K562 (cell line): Measurements from ENCODE around the gene PARP1. TPM values are rescaled to one million over a fixed set of nuclear protein-coding genes. Genes with fewer than 3 reads are reported as not detected.

Experiments used
- ATAC-seq: fragments of 200-7000 bp; cut with Tn5 transposase; 3 replicates; pipeline ENCODE4 v1.9.1; 2020; ENCODE audit warnings: moderate library complexity
- BruUV-seq: library from RNA; stranded (reverse); fragments of 400-500 nt; replicated peaks from 2 replicates; lab custom pipeline; 2021; lab: Mats Ljungman, UMichigan
- CTCF ChIA-PET: fragments of 300-600 bp; formaldehyde crosslinking; extraction: SDS; loops from one replicate; lab custom pipeline; 2021; ENCODE audit warnings: low intra/inter-chr PET ratio; lab: Yijun Ruan, JAX
- POLR2A ChIA-PET: fragments of 300-600, 350-650 bp; sonication (Branson Sonifier 250); formaldehyde crosslinking; extraction: SDS; loops from one replicate; lab custom pipeline; 2021; ENCODE audit warnings: antibody characterized with exemption, inconsistent platforms; lab: Yijun Ruan, JAX
- DNase-seq, 4 experiments: peaks; one replicate each; pipeline versions ENCODE4 v3.0.0 to v3.0.0-alpha.2; 2011 to 2018; ENCODE audit warnings: low spot score in 3 of 4, mixed read lengths in 3 of 4; ENCODE audit errors: extremely low read depth in 1 of 4
- FAIRE-seq: peaks from 2 replicates; lab custom pipeline; 2011; peaks lifted over from hg19 to GRCh38; lab: Jason Lieb, UNC
- H2AFZ ChIP-seq: 2 replicates; pipeline ENCODE4 v1.6.0; 2011; ENCODE audit warnings: low read depth, low read length, control low read depth, inconsistent platforms
- H3K27ac ChIP-seq: fragments of 200-600 bp; 3 replicates; pipeline ENCODE4 v1.8.0; 2011; ENCODE audit warnings: low read depth, mild to moderate bottlenecking, control low read depth, inconsistent platforms, low read length, moderate library complexity, mixed read lengths; ENCODE audit errors: extremely low read depth
- H3K27me3 ChIP-seq, 2 experiments: fragments of 300-600 bp in 1 of 2; 2 replicates in 1 of 2; 3 replicates in 1 of 2; pipeline versions ENCODE4 v1.6.0 to v1.8.0; 2011; ENCODE audit warnings: inconsistent platforms in 2 of 2, low read length in 2 of 2, mild to moderate bottlenecking in 1 of 2, mixed read lengths in 1 of 2, moderate library complexity in 1 of 2; ENCODE audit not compliant: control insufficient read depth in 2 of 2, insufficient read depth in 2 of 2
- H3K36me3 ChIP-seq: fragments of 300-600 bp; 3 replicates; pipeline ENCODE4 v1.8.0; 2011; ENCODE audit warnings: mild to moderate bottlenecking, low read length, inconsistent platforms; ENCODE audit not compliant: control insufficient read depth, insufficient read depth
- H3K4me1 ChIP-seq, 2 experiments: fragments of 200-600 bp in 1 of 2; replicated peaks in 1 of 2; 2 replicates in 1 of 2; 3 replicates in 1 of 2; pipeline versions ENCODE4 v1.5.1 to v1.8.0; 2011; ENCODE audit warnings: inconsistent platforms in 2 of 2, low read length in 2 of 2, mild to moderate bottlenecking in 1 of 2, mixed read lengths in 1 of 2, moderate library complexity in 1 of 2; ENCODE audit not compliant: control insufficient read depth in 2 of 2, insufficient read depth in 2 of 2
- H3K4me2 ChIP-seq: 2 replicates; pipeline ENCODE4 v1.6.1; 2011; ENCODE audit warnings: low read length, control low read depth, inconsistent platforms, mixed read lengths; ENCODE audit not compliant: insufficient read depth
- H3K4me3 ChIP-seq: fragments of 200-600 bp; sonication (generic), shearing (Covaris generic); 2 replicates; pipeline ENCODE4 v1.5.1; 2016; ENCODE audit warnings: control low read depth, inconsistent platforms
- H3K79me2 ChIP-seq: fragments of 200-600 bp; 3 replicates; pipeline ENCODE4 v1.8.0; 2011; ENCODE audit warnings: low read length, inconsistent platforms; ENCODE audit not compliant: control insufficient read depth, insufficient read depth
- H3K9ac ChIP-seq, 2 experiments: 2 replicates each; pipeline versions ENCODE4 v1.6.0 to v1.6.1; 2011; ENCODE audit warnings: low read depth in 2 of 2, low read length in 2 of 2, control low read depth in 1 of 2, inconsistent platforms in 1 of 2, mild to moderate bottlenecking in 1 of 2, mixed read lengths in 1 of 2; ENCODE audit not compliant: insufficient read depth in 1 of 2
- H3K9me1 ChIP-seq: one replicate; pipeline ENCODE4 v1.6.0; 2011; ENCODE audit warnings: inconsistent platforms, mild to moderate bottlenecking, low read length, moderate library complexity; ENCODE audit not compliant: control insufficient read depth, insufficient read depth
- H3K9me3 ChIP-seq: replicated peaks from 2 replicates; pipeline ENCODE4 v1.5.1; 2011; ENCODE audit warnings: low read depth, low read length, inconsistent platforms; ENCODE audit not compliant: control insufficient read depth, insufficient read depth
- H4K20me1 ChIP-seq: replicated peaks from 2 replicates; pipeline ENCODE4 v1.6.1; 2011; ENCODE audit warnings: low read length, inconsistent platforms, mixed read lengths; ENCODE audit not compliant: control insufficient read depth, insufficient read depth
- HEY1 ChIP-seq: fragments of 250-450 bp; sonication (Bioruptor Pico); IDR thresholded peaks from 2 replicates; pipeline ENCODE4 v1.5.0; 2020; ENCODE audit warnings: mild to moderate bottlenecking, moderate library complexity, borderline replicate concordance
- NFIC ChIP-seq: fragments of 450-650 bp; IDR thresholded peaks from 2 replicates; pipeline ENCODE4 v1.6.1; 2017; ENCODE audit warnings: mild to moderate bottlenecking, inconsistent platforms
- NFIX ChIP-seq: fragments of 250-450 bp; sonication (Bioruptor Pico); IDR thresholded peaks from 2 replicates; pipeline ENCODE4 v1.4.0; 2020; ENCODE audit warnings: low read depth, mild to moderate bottlenecking, moderate library complexity
- RFX1 ChIP-seq: fragments of 450-650 bp; IDR thresholded peaks from 2 replicates; pipeline ENCODE4 v1.6.1; 2016; ENCODE audit warnings: mild to moderate bottlenecking, moderate library complexity
- TSC22D4 ChIP-seq: fragments of 450-650 bp; IDR thresholded peaks from 2 replicates; pipeline ENCODE4 v1.6.1; 2016; ENCODE audit warnings: missing genetic modification characterization, missing biosample characterization, control low read depth
- WGBS: fragments of 100-300 bp; shearing (Covaris generic); methylation state at CpG from one replicate; pipeline ENCODE4 v1.1.6; 2016; ENCODE audit warnings: low coverage, mixed read lengths; ENCODE audit not compliant: insufficient coverage; ENCODE audit errors: missing lambda C conversion rate; 5-methylcytosine and 5-hydroxymethylcytosine counted together
- in situ Hi-C: fragments of 300-500 bp; cut with MboI; formaldehyde crosslinking; loops from 4 replicates; pipeline ENCODE4 v1.15.0; 2018; ENCODE audit warnings: inconsistent platforms, mixed read lengths
- intact Hi-C: fragments of 100-400 bp; cut with micrococcal nuclease; formaldehyde crosslinking; loops from 2 replicates; pipeline ENCODE4 v1.14.2; 2022
- polyA plus RNA-seq, 8 experiments: library from polyadenylated mRNA; depleted of rRNA in 4 of 8; stranded (reverse) in 5 of 8; unstranded in 3 of 8; fragments of >200 nt; fragmentation: Nextera tagmentation in 2 of 8; fragmentation: Illumina TruSeq in 1 of 8; extraction: Ambion mirVana in 2 of 8; extraction: Trizol in 1 of 8; gene quantifications; 2 replicates each; pipeline versions ENCODE4 v1.2.1 to v1.2.3, GENCODE V29; 2011 to 2014; ENCODE audit warnings: inconsistent platforms in 1 of 8, missing spikeins in 1 of 8
- total RNA-seq, 7 experiments: library from RNA; depleted of rRNA in 6 of 7; stranded (reverse); fragments of >200 nt in 6 of 7; fragmentation: Illumina TruSeq in 2 of 7; extraction: Trizol in 2 of 7; gene quantifications; 2 replicates each; pipeline versions ENCODE4 v1.2.1 to v1.2.3, GENCODE V29; 2011 to 2021; ENCODE audit warnings: low replicate concordance in 1 of 7
- TF ChIP-seq, protein P1 (sequence below): sonication (generic); formaldehyde crosslinking; IDR thresholded peaks from 2 replicates; pipeline ENCODE4 v1.8.0; 2022; ENCODE audit warnings: mild to moderate bottlenecking, missing genetic modification reagents

The PARP1 gene
- total and polyA plus RNA-seq, 9 of the 15 experiments (the other 6 are each of a cell fraction or from before 2014, with no cell fraction given) = 121 to 306 (median 250) TPM

DNA sequence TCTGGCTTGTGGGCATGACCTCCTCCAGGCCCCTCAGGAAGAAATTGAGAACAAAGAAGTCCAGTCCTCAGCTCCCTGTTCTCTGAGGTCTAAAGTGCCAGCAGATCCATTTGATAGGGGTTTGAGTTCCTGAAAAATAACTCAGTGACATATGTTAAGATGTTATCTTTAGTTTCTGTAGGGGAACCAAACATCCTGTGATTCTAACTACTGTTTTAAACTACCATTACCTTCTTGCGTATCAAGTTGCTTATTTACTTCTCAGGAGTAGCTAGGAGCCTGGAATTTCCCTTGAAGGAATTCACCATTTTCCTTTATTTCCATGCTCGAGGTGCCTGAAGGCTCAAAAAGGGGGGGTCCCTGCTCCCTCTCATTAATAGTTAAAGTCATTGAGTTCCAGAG, 80.1 kb downstream of the PARP1 start (continued):
- TF ChIP-seq TSC22D4 (tag) = no peak

GRCh38 chr1:226325178-226325577, 82.7 kb downstream of the PARP1 start:
- Histone ChIP-seq H2AFZ (no peak overlapping the region), H3K9ac (no peak overlapping the region), H3K4me1 (no peaks in the 10 kb centered on the region; a peak in 1 of 5 replicates), H3K4me2 (no peak overlapping the region), H3K9me3 (peaks cover 6% of the 10 kb centered on the region; the same call in 1 of the 2 replicates), H3K4me3 (no peak overlapping the region), H3K36me3 (no peaks in the 10 kb centered on the region), H3K27ac (no peak overlapping the region), H3K79me2 (no peaks in the 10 kb centered on the region), H3K9me1 (no peaks in the 10 kb centered on the region), H3K27me3 (peaks cover 2 to 5% of the 10 kb centered on the region in 2 experiments; a peak in 2 of 5 replicates), H4K20me1 (no peaks in the 10 kb centered on the region)
- 7% methylated on average over 1 of the region's 1 CpG for WGBS
- CTCF ChIA-PET = no interaction called here
- no peak for ATAC-seq
- intact Hi-C loops = no loop called here
- no peak for FAIRE-seq
- POLR2A ChIA-PET = interaction anchor here (0.7 to 2.0 kb wide), 6 partner anchors 8 to 869 kb away, joined by 3 to 7 read pairs (median 4); no protein-coding TSS in a partner anchor
- in situ Hi-C loops = no loop called here
- TF ChIP-seq NFIC (peak; percentile 90), RFX1 (no peak), HEY1 (CRISPR knock-in tag) (no peak), NFIX (CRISPR knock-in tag) (peak; percentile 55; the same call in 1 of the 2 replicates)
- TF ChIP-seq, protein P1, sequence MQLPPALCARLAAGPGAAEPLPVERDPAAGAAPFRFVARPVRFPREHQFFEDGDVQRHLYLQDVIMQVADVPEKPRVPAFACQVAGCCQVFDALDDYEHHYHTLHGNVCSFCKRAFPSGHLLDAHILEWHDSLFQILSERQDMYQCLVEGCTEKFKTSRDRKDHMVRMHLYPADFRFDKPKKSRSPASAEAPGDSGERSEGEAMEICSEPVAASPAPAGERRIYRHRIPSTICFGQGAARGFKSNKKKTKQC (CRISPR knock-in tag) = no peak
- no TSS peak for BruUV-seq
- DNase-seq = no peak
